Measurements from ENCODE around the gene EGLN1.

The EGLN1 gene

GRCh38 chr1:231381729-231382128, 40.4 kb downstream of the EGLN1 start:
- no peak for DNase-seq (ENCODE audit: low spot score)
- in situ Hi-C loops (cut with MboI; ENCODE audit: low pct_unique_long_range_greater_than_20kb, low sequenced_read_pairs, unreplicated experiment) = no loop called here

GRCh38 chr1:231376875-231377549, 45.1 kb downstream of the EGLN1 start:
- TF ChIP-seq, protein P1, sequence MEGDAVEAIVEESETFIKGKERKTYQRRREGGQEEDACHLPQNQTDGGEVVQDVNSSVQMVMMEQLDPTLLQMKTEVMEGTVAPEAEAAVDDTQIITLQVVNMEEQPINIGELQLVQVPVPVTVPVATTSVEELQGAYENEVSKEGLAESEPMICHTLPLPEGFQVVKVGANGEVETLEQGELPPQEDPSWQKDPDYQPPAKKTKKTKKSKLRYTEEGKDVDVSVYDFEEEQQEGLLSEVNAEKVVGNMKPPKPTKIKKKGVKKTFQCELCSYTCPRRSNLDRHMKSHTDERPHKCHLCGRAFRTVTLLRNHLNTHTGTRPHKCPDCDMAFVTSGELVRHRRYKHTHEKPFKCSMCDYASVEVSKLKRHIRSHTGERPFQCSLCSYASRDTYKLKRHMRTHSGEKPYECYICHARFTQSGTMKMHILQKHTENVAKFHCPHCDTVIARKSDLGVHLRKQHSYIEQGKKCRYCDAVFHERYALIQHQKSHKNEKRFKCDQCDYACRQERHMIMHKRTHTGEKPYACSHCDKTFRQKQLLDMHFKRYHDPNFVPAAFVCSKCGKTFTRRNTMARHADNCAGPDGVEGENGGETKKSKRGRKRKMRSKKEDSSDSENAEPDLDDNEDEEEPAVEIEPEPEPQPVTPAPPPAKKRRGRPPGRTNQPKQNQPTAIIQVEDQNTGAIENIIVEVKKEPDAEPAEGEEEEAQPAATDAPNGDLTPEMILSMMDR (IDR thresholded peaks at IDR 0.05; ENCODE audit: extremely low read depth, insufficient read depth, missing control alignments) = no peak
- in situ Hi-C loops (cut with MboI; ENCODE audit: low pct_unique_long_range_greater_than_20kb, low sequenced_read_pairs, unreplicated experiment) = no loop called here
- no peak for DNase-seq (ENCODE audit: low spot score)

More at GRCh38 chr1:231381729-231382128, 40.4 kb downstream of the EGLN1 start:
- TF ChIP-seq, protein P1 (IDR thresholded peaks at IDR 0.05; ENCODE audit: extremely low read depth, insufficient read depth, missing control alignments) = no peak

GRCh38 chr1:231376101-231376500, 46.0 kb downstream of the EGLN1 start:
- TF ChIP-seq, protein P1 (IDR thresholded peaks at IDR 0.05; ENCODE audit: extremely low read depth, insufficient read depth, missing control alignments) = no peak
- DNase-seq (ENCODE audit: low spot score) = no peak
- in situ Hi-C loops (cut with MboI; ENCODE audit: low pct_unique_long_range_greater_than_20kb, low sequenced_read_pairs, unreplicated experiment) = no loop called here

DNA sequence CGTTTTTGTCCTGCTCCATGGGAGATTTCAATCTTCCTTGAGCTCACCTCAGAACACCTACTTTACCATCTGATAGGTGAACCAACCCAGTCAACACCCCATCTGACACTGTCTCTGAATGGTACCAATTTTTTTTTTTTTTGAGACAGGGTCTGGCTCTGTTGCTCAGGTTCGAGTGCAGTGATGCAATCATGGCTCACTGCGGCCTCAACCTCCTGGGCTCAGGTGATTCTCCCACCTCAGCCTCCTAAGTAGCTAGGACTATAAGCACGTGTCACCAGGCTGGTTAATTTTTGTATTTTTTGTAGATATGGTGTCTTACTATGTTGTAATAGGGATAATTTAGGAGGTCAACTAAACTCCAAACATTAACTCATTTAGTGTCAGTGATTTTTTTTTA, 47.7 kb downstream of the EGLN1 start:
- TF ChIP-seq, protein P1 (IDR thresholded peaks at IDR 0.05; ENCODE audit: extremely low read depth, insufficient read depth, missing control alignments) = no peak
- DNase-seq (ENCODE audit: low spot score) = no peak
- in situ Hi-C loops (cut with MboI; ENCODE audit: low pct_unique_long_range_greater_than_20kb, low sequenced_read_pairs, unreplicated experiment) = no loop called here

DNA sequence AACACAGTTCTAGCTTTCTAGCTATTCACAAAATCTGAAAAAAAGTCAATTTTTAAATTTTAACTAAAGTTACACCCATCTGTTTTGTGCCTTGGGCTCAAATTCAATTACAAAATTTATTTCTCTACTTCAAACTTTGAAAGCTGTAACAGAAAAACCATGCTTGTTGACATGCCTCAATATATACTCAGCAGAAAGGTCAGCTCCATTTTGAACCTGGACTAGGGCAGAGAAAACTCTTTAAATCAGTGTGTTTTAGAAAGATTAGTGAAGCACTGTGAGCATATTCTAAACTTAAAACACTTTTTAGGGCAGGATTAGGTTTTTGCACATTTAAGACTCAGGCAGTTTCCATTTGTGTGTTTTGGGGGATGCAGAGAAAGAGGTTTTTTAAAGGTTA, 49.6 kb downstream of the EGLN1 start:
- in situ Hi-C loops (cut with MboI; ENCODE audit: low pct_unique_long_range_greater_than_20kb, low sequenced_read_pairs, unreplicated experiment) = no loop called here

DNA sequence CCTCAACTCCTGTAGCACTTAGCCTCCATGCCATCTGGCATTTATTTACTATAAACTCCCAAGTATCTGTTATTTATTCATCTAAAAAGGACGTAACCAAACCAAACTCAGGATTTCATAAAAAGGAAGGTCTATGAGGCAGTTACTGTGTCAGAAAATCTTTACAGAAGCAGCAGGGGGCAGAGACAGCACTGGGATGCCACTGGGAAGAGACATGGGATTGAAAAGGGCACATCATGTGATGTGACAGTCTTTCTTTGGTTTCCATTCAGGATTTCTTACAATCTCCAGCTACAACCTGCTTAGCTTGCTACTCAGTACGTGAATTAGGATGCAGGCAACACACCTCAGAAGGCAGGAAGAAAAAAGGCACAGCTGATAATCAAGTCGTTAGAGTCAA, 52.8 kb downstream of the EGLN1 start:
- in situ Hi-C loops (cut with MboI; ENCODE audit: low pct_unique_long_range_greater_than_20kb, low sequenced_read_pairs, unreplicated experiment) = no loop called here
- TF ChIP-seq, protein P1 (IDR thresholded peaks at IDR 0.05; ENCODE audit: extremely low read depth, insufficient read depth, missing control alignments) = no peak
- DNase-seq (ENCODE audit: low spot score) = no peak

More for the DNA sequence above, 49.6 kb downstream of the EGLN1 start:
- no peak for DNase-seq (ENCODE audit: low spot score)
- TF ChIP-seq, protein P1 (IDR thresholded peaks at IDR 0.05; ENCODE audit: extremely low read depth, insufficient read depth, missing control alignments) = no peak
